ENCODE data around the gene DNASE1L1. TPM values are rescaled to one million over a fixed set of nuclear protein-coding genes. Genes with fewer than 3 reads are reported as not detected.

The DNASE1L1 gene
- total RNA-seq, 3 donors from 2014 or later: 18.1 to 30.8 (median 25.6) TPM

DNA sequence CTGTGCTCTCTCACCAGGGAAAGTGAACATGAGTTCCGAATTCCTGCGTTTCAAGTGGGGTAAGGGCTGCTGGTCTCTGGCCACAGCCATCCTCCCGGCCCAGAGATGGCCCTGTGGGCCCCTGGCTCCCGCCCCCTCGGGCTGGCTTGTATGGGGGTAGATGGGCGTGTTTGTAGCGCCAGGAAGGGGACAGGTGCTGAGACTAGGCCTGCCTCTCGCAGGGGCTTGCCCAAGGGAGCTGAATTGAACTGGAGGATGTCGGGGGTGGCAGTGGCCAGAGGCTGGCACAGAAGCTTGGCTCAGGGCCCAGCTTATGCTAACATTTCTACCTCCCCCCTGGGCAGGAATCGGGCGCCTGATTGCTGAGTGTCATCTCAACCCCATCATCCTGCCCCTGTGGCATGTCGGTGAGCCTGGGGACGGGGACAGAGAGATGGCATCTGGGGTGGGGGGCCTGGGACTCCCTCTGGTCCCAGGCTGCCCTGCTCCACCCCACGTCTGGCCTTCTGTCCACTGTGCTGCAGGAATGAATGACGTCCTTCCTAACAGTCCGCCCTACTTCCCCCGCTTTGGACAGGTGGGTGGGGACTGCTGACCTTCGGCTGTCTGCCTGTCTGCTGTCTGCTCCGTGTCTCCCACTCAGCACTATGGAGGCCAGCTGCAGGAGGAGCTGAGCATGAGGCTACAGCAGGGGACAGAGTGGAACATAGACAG, 10.8 kb upstream of the DNASE1L1 start:
- TF ChIP-seq, protein P1, sequence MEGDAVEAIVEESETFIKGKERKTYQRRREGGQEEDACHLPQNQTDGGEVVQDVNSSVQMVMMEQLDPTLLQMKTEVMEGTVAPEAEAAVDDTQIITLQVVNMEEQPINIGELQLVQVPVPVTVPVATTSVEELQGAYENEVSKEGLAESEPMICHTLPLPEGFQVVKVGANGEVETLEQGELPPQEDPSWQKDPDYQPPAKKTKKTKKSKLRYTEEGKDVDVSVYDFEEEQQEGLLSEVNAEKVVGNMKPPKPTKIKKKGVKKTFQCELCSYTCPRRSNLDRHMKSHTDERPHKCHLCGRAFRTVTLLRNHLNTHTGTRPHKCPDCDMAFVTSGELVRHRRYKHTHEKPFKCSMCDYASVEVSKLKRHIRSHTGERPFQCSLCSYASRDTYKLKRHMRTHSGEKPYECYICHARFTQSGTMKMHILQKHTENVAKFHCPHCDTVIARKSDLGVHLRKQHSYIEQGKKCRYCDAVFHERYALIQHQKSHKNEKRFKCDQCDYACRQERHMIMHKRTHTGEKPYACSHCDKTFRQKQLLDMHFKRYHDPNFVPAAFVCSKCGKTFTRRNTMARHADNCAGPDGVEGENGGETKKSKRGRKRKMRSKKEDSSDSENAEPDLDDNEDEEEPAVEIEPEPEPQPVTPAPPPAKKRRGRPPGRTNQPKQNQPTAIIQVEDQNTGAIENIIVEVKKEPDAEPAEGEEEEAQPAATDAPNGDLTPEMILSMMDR (IDR thresholded peaks at IDR 0.05): no peak
- no peak overlapping the region for H3K4me3 ChIP-seq
- H3K9me3 ChIP-seq: no peaks in the 10 kb centered on the region
- H3K4me1 ChIP-seq (ENCODE audit: low read depth): no peaks in the 10 kb centered on the region
- DNase-seq (no peak), ATAC-seq (no peak)
- intact Hi-C loops (cut with DNase I, micrococcal nuclease): no loop called here
- H3K36me3 ChIP-seq (ENCODE audit: low read depth): no peaks in the 10 kb centered on the region

DNA sequence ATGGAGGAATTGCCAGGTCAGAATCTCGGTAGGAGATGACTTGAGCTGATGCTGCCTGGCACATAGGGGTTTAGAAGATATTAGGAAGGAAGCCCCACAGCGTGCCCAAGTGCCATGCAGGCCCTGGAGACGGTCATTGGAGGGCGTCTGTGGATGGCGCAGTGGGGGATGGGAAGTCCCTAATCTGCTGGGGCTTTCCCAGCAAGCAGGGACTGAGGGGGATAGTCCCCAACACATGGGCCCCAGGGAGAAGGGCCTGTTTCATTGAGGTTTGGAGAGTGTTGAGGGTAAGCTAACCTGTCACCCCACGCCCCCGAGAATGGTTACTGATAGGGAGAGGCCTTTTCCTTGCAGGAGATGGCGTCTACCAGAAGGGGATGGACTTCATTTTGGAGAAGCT, 10.1 kb upstream of the DNASE1L1 start:
- no peaks in the 10 kb centered on the region for H3K9me3 ChIP-seq
- TF ChIP-seq, protein P1 (IDR thresholded peaks at IDR 0.05): no peak
- no peaks in the 10 kb centered on the region for H3K36me3 ChIP-seq (ENCODE audit: low read depth)
- no peak overlapping the region for H3K4me3 ChIP-seq
- DNase-seq (no peak), ATAC-seq (no peak)
- H3K4me1 ChIP-seq (ENCODE audit: low read depth): no peaks in the 10 kb centered on the region
- intact Hi-C loops (cut with DNase I, micrococcal nuclease): no loop called here

DNA sequence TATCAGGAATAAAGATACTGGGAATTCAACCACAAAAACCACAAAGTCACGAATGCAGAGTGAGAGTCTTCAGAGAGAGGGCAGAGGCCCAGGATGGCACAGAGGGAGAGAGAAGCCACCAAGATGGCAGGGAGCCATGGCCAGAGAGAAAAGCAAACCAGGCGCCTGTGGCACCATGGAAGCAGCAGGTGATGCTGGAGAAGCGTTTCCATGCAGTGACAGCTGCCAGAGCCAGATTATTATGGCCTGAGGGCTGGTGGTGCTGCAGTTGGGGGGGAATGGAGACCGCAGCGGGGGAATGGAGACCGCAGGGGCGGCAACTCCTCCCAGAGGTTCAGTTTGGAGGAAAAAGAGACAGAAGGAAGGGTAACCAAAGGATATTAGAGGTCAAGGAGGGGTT, 8.1 kb upstream of the DNASE1L1 start:
- no peaks in the 10 kb centered on the region for H3K9me3 ChIP-seq
- peaks cover 3% of the 10 kb centered on the region for H3K4me1 ChIP-seq (ENCODE audit: low read depth)
- H3K36me3 ChIP-seq (ENCODE audit: low read depth): no peaks in the 10 kb centered on the region
- intact Hi-C loops (cut with DNase I, micrococcal nuclease): no loop called here
- TF ChIP-seq, protein P1 (IDR thresholded peaks at IDR 0.05): no peak
- ATAC-seq (no peak), DNase-seq (no peak)
- H3K4me3 ChIP-seq: no peak overlapping the region

DNA sequence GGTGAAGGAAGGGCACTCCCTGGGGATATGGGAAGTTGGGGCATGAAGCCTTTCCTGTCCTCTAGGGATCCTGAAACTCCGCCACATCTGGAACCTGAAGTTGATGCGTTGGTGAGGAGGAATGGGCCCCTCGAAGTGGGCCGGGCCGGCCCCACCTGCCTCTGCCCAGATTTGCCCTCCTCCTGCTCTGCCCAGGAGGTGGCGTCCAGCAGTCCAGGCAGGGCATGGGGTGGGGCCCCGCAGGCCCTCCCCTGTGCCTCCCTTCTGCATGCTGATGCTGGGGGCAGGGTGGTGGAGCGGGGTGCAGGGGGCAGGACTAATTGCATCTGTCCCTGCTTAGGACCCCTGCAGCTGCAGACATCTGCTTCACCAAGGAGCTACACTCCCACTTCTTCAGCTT, 4.1 kb upstream of the DNASE1L1 start:
- no peak for ATAC-seq
- H3K4me3 ChIP-seq: no peak overlapping the region
- H3K9me3 ChIP-seq: no peaks in the 10 kb centered on the region
- peaks cover 9% of the 10 kb centered on the region for H3K4me1 ChIP-seq (ENCODE audit: low read depth)
- intact Hi-C loops (cut with DNase I, micrococcal nuclease): no loop called here
- no peaks in the 10 kb centered on the region for H3K36me3 ChIP-seq (ENCODE audit: low read depth)
- no peak for DNase-seq
- TF ChIP-seq, protein P1 (IDR thresholded peaks at IDR 0.05): no peak

DNA sequence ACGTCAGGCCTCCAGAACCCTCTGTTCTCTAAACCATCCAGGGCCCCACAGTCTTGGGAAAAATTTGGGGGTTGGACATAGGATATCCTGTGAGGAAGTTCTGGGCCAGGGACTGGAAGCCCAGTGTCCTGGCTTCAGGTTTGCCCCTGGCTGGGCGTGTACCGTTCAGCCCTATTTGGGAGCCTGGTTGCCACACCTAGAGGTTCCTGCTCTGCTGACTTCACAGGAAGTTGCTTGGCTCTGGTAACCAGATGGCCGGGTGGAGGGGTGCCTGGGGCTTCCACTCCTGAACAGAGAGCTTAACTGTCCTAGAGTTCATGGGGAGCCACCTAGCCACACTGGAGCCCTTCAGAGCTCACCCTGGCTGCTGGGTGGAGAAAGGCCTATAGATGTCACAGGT, 3.4 kb upstream of the DNASE1L1 start:
- H3K9me3 ChIP-seq: no peaks in the 10 kb centered on the region
- H3K4me1 ChIP-seq (ENCODE audit: low read depth): peaks cover 9% of the 10 kb centered on the region
- DNase-seq (peak in 2 of 3 donors; percentile 49 to 77), ATAC-seq (peak; percentile 45)
- TF ChIP-seq, protein P1 (IDR thresholded peaks at IDR 0.05): no peak
- H3K36me3 ChIP-seq (ENCODE audit: low read depth): no peaks in the 10 kb centered on the region
- no peak overlapping the region for H3K4me3 ChIP-seq
- intact Hi-C loops (cut with DNase I, micrococcal nuclease): no loop called here
